8988T (cell line): ENCODE results near the gene CAPN15.
"Not testable (repeated sequence)": the region's sequence is repeated elsewhere in the genome, so short reads cannot be mapped to it uniquely, and the experiment has no call there.

ENCODE experiments used
- DNase-seq: peaks from one replicate; pipeline ENCODE4 v3.0.0; 2011

CAPN15 gene

DNA sequence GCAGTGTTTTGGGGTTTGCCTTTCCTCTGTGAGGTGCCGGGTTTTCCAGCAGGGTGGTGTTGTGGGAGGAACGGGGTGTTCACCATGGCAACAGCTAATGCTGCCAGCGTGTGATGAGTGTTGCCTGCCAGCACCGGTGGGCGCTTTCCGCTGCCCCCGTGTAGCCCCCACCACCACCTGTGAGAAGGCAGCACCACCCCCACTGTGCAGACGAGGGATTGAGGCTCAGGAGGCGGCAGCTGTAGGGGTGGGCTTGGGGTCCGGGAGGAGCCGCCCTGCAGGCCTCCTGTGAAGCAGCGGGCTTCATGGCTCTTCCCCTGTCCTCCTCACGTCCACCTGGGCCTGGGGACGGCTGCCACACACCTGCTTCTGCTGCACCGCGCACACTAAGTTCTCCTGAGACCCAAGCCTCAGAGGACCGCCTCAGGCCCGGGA is 67.6 kb downstream of the CAPN15 start:
- no peak for DNase-seq

DNA sequence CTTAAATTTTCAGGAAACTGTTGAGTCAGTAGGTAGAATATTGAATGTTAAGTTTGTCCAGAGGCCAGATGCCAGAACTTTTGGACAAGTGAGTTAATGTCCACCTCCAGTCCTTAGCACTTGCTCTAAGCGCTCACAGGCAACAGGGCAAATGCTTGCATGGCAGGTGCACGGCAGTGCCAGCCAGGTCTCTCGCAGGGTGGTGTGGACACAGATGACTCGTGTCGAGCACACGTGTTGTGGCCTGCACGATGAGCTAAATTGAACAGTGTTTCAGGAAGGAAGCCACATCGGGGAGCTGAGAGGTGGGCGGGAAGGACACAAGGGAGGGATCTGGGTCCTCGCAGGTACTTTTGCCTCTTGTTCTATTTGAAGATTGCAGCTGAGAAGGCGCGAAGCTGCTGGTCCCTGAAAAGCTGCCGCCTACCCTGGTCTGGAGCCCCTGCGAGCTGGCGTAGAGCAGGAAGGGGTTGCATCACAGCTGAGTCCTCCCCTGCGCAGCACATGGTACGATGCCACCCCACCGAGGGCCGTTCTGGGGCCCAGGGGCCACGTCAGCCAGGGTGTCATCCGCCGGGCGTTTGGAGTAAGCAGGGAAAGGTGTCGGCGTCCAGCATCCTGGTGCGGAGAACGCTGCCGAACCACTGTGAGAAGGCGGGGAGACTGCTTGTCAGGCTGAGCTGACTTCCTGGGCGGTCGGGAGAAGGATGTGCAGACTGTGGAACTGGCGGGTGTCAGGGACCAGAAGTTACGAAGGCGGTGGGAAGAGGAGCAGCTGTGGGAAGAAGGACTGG is 68.6 kb downstream of the CAPN15 start:
- no peak for DNase-seq

DNA sequence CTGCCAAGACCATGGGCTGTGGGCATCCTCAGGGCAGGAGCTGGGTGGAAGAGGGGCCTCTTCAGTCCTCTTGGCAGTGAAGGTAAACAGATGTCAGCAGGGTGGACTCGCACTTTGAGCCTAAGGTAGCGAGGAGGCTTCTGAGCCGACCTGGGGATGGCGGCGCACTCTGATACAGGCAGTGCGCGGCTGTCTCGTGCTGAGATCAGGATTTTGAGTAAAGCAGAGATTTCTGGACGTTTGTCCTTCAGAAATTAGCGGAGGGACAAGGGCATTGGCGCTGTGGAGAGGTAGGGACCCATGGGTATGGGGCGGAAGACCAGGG is 69.2 kb downstream of the CAPN15 start:
- DNase-seq = no peak

DNA sequence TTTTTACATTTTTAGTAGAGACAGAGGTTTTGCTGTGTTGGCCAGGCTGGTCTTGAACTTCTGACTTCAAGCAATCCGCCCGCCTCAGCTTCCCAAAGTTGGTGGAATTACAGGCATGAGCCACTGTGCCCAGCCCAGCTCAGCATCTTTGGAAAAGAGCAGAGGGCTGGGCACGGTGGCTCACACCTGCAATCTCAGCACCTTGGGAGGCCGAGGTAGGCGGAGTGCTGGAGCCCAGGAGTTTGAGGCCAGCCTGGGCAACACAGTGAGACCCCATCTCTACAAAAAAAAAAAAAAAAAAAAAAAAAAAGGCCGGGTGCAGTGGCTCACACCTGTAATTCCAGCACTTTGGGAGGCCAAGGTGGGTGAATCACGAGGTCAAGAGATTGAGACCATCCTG is 70.1 kb downstream of the CAPN15 start:
- not testable (repeated sequence) for DNase-seq

DNA sequence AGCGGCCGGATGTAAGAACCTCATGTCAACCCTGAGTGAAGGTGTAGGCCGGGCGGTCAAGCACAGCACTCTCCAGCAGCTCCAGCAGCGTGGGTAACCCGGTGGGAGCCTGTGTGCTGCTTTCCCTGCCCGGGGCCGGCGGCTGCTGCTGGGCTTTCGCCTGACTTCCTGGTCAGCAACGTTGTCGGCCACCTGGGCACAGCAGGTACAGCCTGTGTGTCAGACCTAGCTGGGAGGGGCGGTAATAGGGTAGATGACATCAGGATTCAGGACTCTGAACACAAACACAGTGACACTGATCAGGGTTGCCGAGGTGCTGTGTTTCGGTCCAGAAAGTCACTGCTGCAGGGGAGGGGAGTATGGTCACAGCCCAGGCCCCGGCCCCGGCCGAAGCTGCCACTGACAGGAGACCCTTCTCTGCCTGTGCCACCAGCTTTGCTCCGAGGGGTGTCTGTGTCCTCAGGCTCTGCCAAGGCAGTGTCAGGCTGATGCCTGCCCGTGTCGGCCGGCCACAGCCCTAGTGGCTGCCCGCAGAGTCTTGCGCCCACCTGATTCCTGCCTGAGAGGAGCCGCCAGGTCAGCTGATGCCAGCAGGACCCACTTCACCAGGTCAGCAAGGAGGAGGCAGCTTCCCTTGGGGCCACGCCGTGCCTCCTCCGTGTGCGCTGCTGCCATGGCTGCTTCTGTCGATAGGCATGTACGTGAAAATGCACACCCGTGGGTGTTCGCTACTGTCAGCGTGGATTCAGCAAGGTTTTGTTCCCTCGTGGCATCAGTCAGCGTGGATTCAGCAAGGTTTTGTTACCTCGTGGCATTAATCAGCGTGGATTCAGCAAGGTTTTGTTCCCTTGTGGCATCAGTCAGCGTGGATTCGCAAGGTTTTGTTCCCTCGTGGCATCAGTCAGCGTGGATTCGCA is 71.6 kb downstream of the CAPN15 start:
- no peak for DNase-seq

DNA sequence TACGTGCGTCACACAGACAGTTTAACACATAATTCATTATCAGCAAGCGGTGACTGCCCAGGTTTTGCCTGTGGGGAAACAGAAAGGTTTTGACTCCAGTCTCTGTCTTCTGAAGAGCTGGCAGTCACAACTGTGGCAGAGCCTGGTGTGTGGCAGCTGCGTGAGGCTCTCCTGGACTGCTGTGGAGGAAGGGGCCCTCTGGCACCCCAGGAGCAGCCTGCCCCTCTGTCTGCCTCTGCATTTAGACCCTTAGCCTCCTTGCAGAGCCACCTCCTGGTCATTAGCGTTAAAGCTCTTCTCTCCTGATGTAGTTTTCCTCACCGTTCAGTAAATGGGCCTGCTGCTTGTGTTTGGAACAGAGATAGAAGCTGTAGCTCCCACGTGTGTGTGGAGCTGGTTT is 73.3 kb downstream of the CAPN15 start:
- DNase-seq = no peak

DNA sequence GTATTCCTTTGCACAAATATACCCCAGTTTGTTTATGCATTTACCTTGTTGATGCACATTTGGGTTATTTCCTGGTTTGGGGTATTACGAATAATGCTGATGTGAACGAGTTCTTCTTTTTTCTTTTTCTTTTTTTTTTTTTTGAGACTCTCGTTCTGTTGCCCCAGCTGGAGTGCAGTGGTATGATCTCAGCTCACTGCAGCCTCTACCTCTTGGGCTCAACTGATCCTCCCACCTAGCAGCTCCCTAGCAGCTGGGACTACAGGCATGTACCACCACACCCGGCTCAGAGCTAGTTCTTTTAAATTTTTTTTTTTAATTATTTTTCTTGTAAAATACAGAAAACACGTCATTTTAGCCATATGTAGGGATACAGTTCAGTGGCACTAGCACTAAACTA is 76.4 kb downstream of the CAPN15 start:
- no peak for DNase-seq
